ENCODE measurements around the gene CNTNAP4.

DNA sequence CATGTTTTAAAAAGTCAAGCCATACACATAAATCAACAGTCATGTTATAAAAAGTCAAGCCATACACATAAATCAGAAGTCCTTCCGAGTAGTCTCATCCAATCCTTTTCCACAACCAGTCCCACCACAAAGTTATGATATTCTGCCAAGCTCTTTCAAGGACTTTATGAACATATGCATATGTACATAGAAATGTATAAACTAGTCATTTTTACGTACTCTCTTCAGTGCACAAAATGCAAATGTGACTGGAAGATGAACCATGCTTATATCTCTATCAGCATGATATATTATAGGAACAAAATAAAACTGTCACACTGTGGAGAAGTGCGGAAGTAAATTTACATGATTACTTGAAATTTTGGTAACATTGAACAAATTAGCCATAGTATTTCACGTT is 200.9 kb downstream of the CNTNAP4 start:
- TF ChIP-seq POLR2A (IDR thresholded peaks at IDR 0.05; ENCODE audit: low read length) (no peak), GATA1 (IDR thresholded peaks at IDR 0.05; ENCODE audit: low read depth, low read length) (no peak)
